Activated naive CD8-positive, alpha-beta T cell treated with anti-CD3 and anti-CD28 coated beads, Interleukin-2, amount 10 ng/mL, durations not matched to agents 7 days and 5 days (primary cell): ENCODE results near the gene PICK1. TPM values are rescaled to one million over a fixed set of nuclear protein-coding genes. Genes with fewer than 3 reads are reported as not detected.

Experiments
- ATAC-seq: fragments of 150-1000 bp; cut with Tn5 transposase; one replicate; pipeline ENCODE4 v1.10.0; 2021; ENCODE audit warnings: low read depth, moderate library complexity
- POLR2A ChIA-PET: fragments of 350-600 bp; sonication (Branson Sonifier 250); formaldehyde crosslinking; loops from one replicate; lab custom pipeline; 2021; ENCODE audit warnings: antibody characterized with exemption; lab: Charles Lee
- DNase-seq: peaks from one replicate; pipeline ENCODE4 v3.0.0; 2021
- H3K27ac Mint-ChIP-seq: one replicate; pipeline ENCODE4 v1.8.0; 2022; ENCODE audit warnings: mild to moderate bottlenecking, mixed read lengths
- H3K27me3 Mint-ChIP-seq: one replicate; pipeline ENCODE4 v1.8.0; 2022; ENCODE audit warnings: mild to moderate bottlenecking, moderate library complexity, mixed read lengths
- H3K36me3 Mint-ChIP-seq: one replicate; pipeline ENCODE4 v1.8.0; 2021; ENCODE audit warnings: mild to moderate bottlenecking, mixed read lengths
- H3K4me1 Mint-ChIP-seq: one replicate; pipeline ENCODE4 v1.8.0; 2021; ENCODE audit warnings: mixed read lengths
- H3K4me3 Mint-ChIP-seq: one replicate; pipeline ENCODE4 v1.8.0; 2022; ENCODE audit warnings: mild to moderate bottlenecking, moderate library complexity, mixed read lengths
- H3K9me3 Mint-ChIP-seq: one replicate; pipeline ENCODE4 v1.8.0; 2021; ENCODE audit warnings: mixed read lengths
- total RNA-seq, 2 experiments: library from RNA; stranded (reverse); gene quantifications; one replicate each; pipeline ENCODE4 v1.2.3, GENCODE V29; 2021

Gene PICK1
- total RNA-seq, 2 experiments from 2014 or later: 21.4 to 21.8 TPM

DNA sequence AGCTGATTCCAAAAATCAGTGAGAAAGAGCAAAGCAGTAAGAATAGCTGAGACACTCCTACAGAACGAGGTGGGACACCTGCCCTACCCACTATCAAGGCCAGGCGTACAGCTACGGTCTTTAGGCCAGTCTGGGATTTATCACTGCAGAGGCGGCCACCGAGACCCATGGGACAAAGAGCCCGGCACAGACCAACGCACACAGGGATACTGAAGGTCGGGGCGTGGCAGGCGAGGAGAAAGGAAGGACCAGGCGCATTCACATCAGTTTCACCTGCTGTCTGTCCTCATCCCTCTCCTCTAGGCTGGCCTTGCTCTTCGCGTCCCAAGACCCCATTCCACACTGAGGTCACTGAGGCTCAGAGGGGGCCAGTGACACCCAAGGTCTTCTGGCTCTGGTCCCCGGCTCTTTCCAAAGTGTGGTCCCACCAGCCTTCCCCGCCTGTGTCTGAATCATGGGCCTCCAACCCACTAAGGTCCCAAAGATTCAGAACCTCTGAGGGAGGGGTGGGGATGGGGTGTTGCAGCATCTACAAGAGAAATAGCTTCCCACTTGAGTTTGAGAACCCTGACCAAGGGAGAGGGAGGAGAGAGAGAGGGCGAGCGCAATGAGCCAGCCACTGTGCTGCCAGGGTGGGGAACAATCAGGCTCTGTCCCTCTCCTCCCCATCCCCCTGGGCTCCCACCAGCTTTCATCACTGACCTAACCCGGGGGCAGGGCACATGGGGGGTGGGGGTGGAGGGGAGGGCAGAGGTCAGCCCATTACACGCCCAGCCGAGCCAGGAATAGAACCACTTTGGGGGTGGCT, 7.2 kb upstream of the PICK1 start:
- POLR2A ChIA-PET: interaction anchor here (0.6 kb wide), 1 partner anchor 652 kb away, joined by 4 read pairs; no protein-coding TSS in a partner anchor
- ATAC-seq: no peak
- H3K27ac Mint-ChIP-seq: no peak overlapping the region

DNA sequence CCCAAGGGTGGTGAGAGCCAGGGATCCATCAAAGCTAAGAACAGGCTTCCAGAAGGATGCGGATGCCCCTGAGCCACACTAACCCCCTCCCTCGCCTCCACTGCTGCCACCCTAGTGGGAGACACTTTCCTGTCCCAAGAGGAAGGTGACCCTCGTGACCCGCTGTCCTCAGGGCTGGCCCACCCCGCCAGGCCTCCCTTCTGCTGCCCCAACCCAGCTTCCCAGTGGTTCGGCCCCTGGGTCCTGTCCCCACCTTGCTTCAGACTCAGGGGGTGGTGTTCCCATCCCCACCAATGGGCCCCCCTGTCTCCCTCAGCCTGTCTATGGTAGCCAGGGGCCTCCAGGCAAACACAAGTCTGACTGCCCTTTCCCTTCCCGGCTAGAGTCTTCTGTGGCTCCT, 6.5 kb upstream of the PICK1 start:
- ATAC-seq (no peak), DNase-seq (no peak)
- Mint-ChIP-seq H3K9me3 (no peaks in the 10 kb centered on the region), H3K27me3 (peaks cover 23% of the 10 kb centered on the region), H3K4me3 (no peak overlapping the region), H3K4me1 (no peaks in the 10 kb centered on the region), H3K27ac (no peak overlapping the region), H3K36me3 (no peaks in the 10 kb centered on the region)
- POLR2A ChIA-PET: interaction anchor here (0.6 kb wide), 1 partner anchor 651 kb away, joined by 4 read pairs; no protein-coding TSS in a partner anchor

More for the DNA sequence above, 7.2 kb upstream of the PICK1 start:
- Mint-ChIP-seq H3K27me3 (peaks cover 20% of the 10 kb centered on the region), H3K9me3 (no peaks in the 10 kb centered on the region), H3K4me3 (no peak overlapping the region), H3K36me3 (no peaks in the 10 kb centered on the region), H3K4me1 (no peaks in the 10 kb centered on the region)
- DNase-seq: no peak

DNA sequence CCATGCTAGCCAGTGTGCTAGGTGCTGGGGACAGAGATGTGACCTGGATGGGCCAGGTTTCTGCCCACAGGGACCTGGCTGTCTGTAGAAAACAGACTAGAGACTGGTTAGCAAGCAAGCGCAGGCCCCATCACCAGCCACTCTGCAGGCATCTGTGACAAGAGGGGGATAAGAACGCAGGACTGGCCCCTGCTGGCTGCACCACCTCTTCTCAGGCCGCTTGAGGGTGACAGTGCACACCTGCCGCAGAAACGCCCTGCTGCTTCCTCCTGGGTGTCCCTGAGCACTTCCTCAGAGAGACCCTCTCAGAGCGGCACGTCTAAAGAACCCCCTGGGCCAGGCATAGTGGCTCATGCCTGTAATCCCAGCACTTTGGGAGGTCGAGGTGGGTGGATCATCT, 5.9 kb upstream of the PICK1 start:
- ATAC-seq (no peak), DNase-seq (no peak)
- Mint-ChIP-seq H3K36me3 (no peaks in the 10 kb centered on the region), H3K27ac (no peak overlapping the region), H3K9me3 (no peaks in the 10 kb centered on the region), H3K27me3 (peaks cover 23% of the 10 kb centered on the region), H3K4me3 (no peak overlapping the region), H3K4me1 (no peaks in the 10 kb centered on the region)
- POLR2A ChIA-PET: no interaction called here

DNA sequence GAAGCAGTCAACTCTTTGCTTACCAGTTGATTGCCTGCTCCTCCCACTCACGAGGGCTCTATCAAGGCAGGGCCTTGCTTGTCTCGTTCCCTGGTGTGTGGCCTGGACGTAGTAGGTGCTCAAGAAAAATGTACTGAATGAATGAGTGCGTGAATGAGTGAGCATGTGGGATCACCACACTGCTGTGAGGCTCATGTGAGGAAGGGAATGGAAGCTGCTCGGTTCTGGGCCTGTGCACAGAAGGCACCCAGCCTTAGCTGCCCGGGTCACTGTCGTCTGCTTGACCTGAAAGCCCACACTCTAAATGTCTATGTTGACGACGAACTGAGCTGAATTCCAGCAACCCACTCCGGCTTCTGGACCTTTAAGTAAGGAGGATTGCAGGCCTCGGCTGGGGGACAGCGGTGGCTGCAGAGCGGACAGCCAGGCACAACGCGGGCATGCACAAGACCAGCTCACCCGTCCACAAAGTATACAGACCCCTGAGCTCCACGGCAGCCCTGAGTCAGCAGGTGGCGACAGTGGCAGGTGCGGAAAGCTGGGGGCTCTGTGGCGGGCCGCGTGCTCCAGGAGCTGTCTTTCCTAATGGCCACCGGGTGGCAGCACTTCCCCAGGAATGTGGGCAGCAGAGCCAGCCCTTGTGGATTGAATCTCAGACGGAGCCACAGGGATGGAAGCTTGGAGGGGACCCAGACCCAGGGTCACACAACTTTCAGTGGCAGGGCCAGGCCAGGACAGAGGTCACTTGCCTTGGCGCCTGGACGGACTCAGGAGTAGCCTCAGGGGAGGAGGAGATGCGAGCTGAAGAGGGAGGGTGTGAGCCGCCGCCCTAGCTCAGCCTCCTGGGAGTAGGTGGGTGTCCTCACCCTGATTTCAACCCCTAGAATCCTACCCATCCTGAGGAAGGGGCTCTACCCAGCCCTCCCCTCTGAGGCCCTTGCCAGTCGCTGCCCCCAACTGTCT, 5.0 kb upstream of the PICK1 start:
- DNase-seq (peak; percentile 84), ATAC-seq (peak; percentile 83)
- H3K4me1 Mint-ChIP-seq: peaks cover 3% of the 10 kb centered on the region
- POLR2A ChIA-PET: interaction anchor here (0.6 to 1.0 kb wide), 4 partner anchors 12 to 519 kb away, joined by 3 to 8 read pairs (median 5); no protein-coding TSS in a partner anchor
- no peak overlapping the region for H3K4me3 Mint-ChIP-seq
- H3K9me3 Mint-ChIP-seq: no peaks in the 10 kb centered on the region
- H3K27me3 Mint-ChIP-seq: peaks cover 23% of the 10 kb centered on the region
- H3K27ac Mint-ChIP-seq: no peak overlapping the region
- no peaks in the 10 kb centered on the region for H3K36me3 Mint-ChIP-seq

GRCh38 chr22:38062791-38063190, 5.6 kb downstream of the PICK1 start:
- Mint-ChIP-seq H3K27me3 (no peaks in the 10 kb centered on the region), H3K4me3 (no peak overlapping the region), H3K9me3 (no peaks in the 10 kb centered on the region), H3K4me1 (peaks cover 7% of the 10 kb centered on the region), H3K36me3 (peaks cover 16% of the 10 kb centered on the region), H3K27ac (no peak overlapping the region)
- POLR2A ChIA-PET: interaction anchor here (0.7 kb wide), 1 partner anchor 249 kb away, joined by 4 read pairs; no protein-coding TSS in a partner anchor
- DNase-seq (no peak), ATAC-seq (no peak)

- no peaks in the 10 kb centered on the region for H3K9me3 Mint-ChIP-seq
- H3K4me1 Mint-ChIP-seq: no peaks in the 10 kb centered on the region
- DNase-seq (no peak), ATAC-seq (no peak)
- H3K27me3 Mint-ChIP-seq: no peaks in the 10 kb centered on the region
- H3K4me3 Mint-ChIP-seq: no peak overlapping the region
- no peak overlapping the region for H3K27ac Mint-ChIP-seq
- POLR2A ChIA-PET: interaction anchor here (0.5 kb wide), 1 partner anchor 486 kb away, joined by 4 read pairs; no protein-coding TSS in a partner anchor
- H3K36me3 Mint-ChIP-seq: peaks cover 9% of the 10 kb centered on the region
These were observed 8.3 kb downstream of the PICK1 start for GRCh38 chr22:38065539-38065938.

DNA sequence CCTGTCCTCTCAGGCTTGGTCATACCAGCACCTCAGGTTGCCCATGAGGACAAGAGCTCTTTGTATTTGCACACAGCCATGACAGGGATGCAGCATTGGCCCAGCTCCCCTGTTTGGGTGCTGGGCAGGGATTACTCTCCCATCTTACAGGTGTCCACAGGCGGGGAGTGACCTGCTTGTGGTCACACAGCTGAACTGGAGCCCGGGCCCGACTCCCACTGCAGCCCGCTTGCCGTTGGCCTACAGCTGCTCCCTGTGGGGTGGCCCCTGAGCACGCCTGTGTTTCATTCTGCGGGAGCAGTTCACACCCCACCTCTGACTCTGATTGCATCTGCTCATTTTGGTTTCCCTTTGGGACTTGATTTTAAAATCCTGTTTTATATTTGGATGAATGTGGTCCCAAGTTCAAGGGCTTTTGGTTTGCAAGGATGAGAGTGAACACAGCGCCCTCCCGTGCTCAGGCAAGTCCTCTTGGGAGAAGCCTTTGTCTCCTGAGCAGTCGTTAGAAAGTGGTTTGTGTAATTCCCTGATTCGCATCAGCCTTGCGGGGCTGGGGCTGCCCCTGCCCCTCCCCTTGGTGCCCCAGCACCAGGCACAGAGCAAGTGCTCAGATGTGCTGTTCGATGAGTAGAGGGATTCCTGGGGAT, 9.3 kb downstream of the PICK1 start:
- Mint-ChIP-seq H3K27ac (peak overlapping the region; percentile 38), H3K27me3 (no peaks in the 10 kb centered on the region), H3K36me3 (peaks cover 6% of the 10 kb centered on the region), H3K9me3 (no peaks in the 10 kb centered on the region), H3K4me1 (no peaks in the 10 kb centered on the region), H3K4me3 (no peak overlapping the region)
- POLR2A ChIA-PET: no interaction called here
- ATAC-seq: no peak
- no peak for DNase-seq

DNA sequence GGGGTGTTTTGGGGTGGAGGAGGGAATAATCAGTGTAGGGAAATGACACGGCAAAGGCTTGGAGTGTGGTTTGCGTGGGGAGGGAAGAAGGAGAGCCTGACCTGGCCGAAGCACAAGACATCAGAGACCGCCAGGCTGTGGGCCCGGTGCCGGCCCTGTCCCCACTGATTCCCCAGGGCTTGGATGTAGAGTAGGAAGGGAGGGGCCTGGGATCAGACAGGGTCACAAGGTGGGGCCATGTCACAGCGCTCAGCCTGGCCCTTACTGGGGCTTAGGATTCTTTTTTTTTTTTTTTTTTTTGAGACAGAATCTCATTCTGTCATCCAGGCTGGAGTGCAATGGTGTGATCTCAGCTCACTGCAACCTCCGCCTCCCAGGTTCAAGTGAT, 9.8 kb downstream of the PICK1 start:
- Mint-ChIP-seq H3K36me3 (peaks cover 3% of the 10 kb centered on the region), H3K4me1 (no peaks in the 10 kb centered on the region), H3K27me3 (no peaks in the 10 kb centered on the region), H3K27ac (no peak overlapping the region), H3K9me3 (no peaks in the 10 kb centered on the region), H3K4me3 (no peak overlapping the region)
- ATAC-seq: no peak
- POLR2A ChIA-PET: no interaction called here
- DNase-seq: no peak

DNA sequence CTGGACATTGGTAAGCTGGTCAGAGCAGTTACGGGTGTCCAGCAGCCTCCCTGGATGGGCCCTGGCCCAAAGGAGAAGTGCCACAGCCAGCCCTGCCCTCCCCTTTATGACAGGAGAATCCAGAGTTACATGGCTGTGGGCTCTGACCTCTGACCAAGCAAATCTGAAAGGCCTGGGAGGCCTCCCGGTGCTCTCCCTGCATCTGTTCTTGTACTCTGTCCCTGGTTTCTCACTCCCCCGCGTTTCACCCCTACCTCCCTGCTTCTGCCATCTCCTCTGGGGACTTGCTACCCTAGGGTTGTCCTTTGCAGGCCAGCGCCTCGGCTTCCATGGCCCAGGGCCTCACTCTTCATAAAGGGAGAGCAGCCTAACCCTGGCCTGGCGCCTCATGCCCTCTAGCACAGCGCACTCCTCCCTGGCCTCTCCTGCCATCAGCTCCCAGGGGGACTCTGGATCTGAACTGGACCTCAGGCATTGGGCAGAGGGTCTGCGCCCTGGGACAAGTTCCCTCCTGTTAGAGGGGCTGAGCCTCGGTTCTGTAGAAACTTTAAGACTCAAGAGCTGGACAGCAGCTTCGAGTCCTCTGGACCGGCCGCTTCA, 10.7 kb downstream of the PICK1 start:
- H3K36me3 Mint-ChIP-seq: no peaks in the 10 kb centered on the region
- ATAC-seq: no peak
- POLR2A ChIA-PET: no interaction called here

DNA sequence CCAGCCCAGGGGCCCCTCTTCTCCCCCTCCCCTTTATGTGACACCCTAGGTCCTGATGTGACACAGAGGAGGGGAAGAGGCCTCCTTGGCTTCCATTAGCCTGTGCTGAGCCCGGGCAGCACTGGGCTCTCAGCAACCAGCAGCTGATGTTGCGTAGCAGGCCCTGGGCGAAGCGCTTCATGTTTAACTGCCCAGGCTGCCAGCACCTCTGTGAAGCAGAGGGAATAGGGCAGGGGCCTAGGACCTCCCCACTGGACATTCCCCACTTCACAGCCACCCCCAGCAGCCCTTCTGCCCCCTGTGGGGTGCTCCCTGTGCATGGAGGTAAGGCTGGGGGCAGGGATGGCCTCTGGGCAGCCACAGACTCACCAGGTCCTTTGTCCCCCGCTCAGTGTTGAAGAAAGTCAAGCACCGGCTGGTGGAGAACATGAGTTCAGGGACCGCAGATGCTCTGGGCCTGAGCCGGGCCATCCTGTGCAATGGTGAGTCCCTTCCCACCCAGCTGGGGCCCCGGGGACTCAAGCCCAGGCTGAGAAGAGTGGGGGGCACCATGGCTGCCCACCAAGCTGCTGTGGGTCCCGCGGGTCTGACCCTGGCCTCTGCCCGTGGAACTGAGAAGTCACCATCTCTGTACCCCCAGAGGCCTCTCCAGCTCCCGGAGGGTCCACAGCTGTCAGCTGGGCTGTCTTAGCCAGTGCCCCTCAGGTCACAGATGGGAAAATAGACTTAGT, 11.6 kb downstream of the PICK1 start:
- Mint-ChIP-seq H3K27me3 (no peaks in the 10 kb centered on the region), H3K4me3 (no peak overlapping the region), H3K4me1 (no peaks in the 10 kb centered on the region), H3K27ac (no peak overlapping the region), H3K36me3 (no peaks in the 10 kb centered on the region), H3K9me3 (no peaks in the 10 kb centered on the region)
- POLR2A ChIA-PET: interaction anchor here (0.7 kb wide), 1 partner anchor 866 kb away, joined by 3 read pairs; no protein-coding TSS in a partner anchor
- ATAC-seq (no peak), DNase-seq (no peak)

More for the DNA sequence above, 10.7 kb downstream of the PICK1 start:
- Mint-ChIP-seq H3K27ac (no peak overlapping the region), H3K27me3 (no peaks in the 10 kb centered on the region), H3K4me3 (no peak overlapping the region), H3K4me1 (no peaks in the 10 kb centered on the region), H3K9me3 (no peaks in the 10 kb centered on the region)
- DNase-seq: no peak

- Mint-ChIP-seq H3K27me3 (no peaks in the 10 kb centered on the region), H3K4me1 (no peaks in the 10 kb centered on the region), H3K36me3 (no peaks in the 10 kb centered on the region), H3K9me3 (no peaks in the 10 kb centered on the region), H3K27ac (no peak overlapping the region), H3K4me3 (no peak overlapping the region)
- DNase-seq (no peak), ATAC-seq (no peak)
- POLR2A ChIA-PET: interaction anchor here (0.7 kb wide), 1 partner anchor 865 kb away, joined by 3 read pairs; no protein-coding TSS in a partner anchor
These were observed 12.4 kb downstream of the PICK1 start for GRCh38 chr22:38069372-38070249.
